Measurements from ENCODE around the gene TTC6.

DNA sequence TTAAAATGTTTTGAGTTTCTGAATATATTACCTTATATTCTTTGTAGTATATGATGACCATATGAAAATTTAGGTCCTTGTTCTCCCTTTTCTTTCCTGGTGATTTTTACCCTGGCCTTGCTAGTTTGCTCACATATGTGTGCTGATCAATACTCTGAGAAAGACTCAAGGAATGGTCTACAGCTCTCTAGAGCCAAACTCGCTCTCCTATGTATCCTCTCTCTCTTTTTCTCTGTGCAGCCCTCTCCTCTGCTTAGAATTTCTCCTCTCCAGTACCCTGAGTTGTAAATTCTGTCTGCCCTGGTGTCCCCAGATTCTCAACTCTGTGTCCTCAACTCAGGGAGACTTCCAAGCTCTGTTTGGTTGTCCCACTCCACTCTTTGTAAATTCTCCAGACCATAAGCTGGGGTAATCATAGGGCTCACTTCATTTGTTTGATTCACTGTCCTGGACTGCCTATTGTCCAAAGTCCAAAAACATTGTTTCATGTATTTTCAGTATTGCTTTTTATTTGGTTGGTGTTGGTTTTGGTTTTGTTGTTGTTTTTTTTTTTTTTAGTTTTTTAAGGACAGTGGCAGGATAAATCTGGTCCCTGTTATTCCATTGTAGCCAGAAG lies 41.4 kb upstream of the TTC6 start:
- TF ChIP-seq, protein P1, sequence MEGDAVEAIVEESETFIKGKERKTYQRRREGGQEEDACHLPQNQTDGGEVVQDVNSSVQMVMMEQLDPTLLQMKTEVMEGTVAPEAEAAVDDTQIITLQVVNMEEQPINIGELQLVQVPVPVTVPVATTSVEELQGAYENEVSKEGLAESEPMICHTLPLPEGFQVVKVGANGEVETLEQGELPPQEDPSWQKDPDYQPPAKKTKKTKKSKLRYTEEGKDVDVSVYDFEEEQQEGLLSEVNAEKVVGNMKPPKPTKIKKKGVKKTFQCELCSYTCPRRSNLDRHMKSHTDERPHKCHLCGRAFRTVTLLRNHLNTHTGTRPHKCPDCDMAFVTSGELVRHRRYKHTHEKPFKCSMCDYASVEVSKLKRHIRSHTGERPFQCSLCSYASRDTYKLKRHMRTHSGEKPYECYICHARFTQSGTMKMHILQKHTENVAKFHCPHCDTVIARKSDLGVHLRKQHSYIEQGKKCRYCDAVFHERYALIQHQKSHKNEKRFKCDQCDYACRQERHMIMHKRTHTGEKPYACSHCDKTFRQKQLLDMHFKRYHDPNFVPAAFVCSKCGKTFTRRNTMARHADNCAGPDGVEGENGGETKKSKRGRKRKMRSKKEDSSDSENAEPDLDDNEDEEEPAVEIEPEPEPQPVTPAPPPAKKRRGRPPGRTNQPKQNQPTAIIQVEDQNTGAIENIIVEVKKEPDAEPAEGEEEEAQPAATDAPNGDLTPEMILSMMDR (IDR thresholded peaks at IDR 0.05): no peak
- no peak for TF ChIP-seq POLR2A (IDR thresholded peaks at IDR 0.05)
